HG02970 (cell line): ENCODE results near the gene SAYSD1.

Experiments
- ATAC-seq: cut with Tn5 transposase; IDR thresholded peaks from one replicate; pipeline ENCODE4 v1.9.1; 2021; ENCODE audit warnings: mild to moderate bottlenecking, moderate library complexity, moderate number of reproducible peaks; ENCODE audit not compliant: unreplicated experiment, low FRiP score

The SAYSD1 gene

GRCh38 chr6:39080246-39080875 lies 34.6 kb downstream of the SAYSD1 start:
- ATAC-seq, result no peak

DNA sequence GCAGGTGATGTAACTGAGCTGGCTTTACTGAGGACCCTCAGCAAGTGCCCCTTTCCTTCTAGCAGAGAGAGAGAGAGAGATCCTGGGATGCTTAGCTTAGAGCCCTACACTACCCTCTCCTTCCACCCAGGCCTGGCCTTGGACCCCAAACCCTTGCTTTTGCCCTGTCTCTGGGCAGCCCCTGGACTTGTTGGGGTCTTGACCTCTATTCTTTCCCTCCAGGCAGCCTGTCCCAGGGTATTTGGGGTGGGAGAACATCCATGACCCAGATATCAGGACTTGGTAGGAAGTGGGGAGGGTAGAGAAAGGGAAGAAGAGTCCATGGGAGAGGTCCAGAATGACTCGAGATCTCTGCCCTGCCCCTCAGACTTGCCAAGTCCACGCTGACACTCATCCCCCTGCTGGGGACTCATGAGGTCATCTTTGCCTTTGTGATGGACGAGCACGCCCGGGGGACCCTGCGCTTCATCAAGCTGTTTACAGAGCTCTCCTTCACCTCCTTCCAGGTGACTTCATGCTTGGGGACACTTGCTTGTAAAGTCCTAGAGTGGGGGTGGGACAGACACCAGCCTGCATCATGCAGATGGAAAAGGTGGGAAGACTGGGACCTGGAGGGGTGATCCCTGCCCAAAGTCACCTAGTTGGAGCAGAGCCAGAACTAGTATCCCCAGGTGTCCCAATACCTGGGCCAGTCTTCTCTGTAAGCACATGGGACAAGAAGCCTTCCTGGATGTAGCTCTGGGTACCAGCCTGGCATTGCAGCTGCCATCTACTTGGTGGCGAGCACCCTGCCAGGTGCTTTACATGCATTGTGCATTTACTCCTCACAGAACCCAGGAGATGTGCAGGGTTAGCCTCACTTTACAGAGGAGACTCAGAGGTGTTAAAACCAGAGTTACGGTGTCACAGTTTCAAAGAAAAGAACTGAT lies 35.5 kb downstream of the SAYSD1 start:
- ATAC-seq, result no peak

DNA sequence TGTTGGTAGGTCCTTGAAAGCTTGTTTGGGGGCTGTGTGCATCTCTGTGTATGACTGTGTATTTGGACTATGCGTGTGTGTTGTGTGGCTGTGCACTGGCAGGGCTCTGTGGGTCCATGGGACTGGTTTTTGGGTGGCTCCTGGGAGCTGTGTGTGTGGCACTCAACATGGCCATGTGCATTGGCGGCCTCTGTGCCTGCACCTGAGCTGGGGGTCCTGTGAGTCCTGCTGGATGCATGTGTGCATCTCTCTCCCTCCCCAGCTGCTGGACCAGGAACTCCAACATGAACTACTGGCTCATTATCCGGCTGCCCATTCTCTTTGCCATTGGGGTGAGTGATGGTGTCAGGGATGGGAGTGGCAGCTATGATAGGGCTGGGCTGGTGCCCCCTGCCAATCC lies 36.3 kb downstream of the SAYSD1 start:
- no peak for ATAC-seq

DNA sequence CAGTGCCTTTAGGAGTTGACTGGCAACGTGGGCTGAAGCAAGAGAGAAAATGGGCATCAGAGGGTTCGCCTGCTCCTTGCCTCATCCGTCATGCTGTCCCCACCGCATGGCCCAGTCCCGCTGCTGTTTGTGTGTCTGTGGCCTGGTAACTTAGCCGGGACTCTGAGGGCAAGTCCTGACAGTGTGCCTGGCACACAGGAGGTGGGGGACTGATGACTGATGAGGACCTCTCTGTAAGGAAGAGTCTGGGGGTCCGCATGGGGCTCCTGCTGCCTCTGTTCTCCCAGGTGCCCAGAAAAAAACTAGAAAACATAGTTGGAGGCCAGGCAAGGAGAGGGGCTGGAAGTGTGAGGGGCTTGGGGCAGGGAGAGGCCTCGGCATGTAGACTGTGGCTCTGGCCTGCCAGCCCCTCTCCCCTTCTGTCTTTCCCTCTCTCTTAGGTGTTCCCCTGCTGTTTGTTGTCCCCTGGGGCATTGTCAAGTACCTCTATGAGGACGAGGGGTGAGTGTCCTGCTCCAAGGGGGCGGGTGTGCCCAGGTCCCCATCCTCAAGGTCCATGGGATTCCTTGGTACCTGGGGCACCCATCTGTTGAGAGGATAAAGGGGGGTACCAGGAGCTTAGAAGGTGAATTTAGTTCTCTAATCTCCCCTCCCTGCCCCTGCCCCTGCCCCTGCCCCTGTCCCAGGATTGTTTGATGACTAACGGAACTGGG lies 36.9 kb downstream of the SAYSD1 start:
- no peak for ATAC-seq

DNA sequence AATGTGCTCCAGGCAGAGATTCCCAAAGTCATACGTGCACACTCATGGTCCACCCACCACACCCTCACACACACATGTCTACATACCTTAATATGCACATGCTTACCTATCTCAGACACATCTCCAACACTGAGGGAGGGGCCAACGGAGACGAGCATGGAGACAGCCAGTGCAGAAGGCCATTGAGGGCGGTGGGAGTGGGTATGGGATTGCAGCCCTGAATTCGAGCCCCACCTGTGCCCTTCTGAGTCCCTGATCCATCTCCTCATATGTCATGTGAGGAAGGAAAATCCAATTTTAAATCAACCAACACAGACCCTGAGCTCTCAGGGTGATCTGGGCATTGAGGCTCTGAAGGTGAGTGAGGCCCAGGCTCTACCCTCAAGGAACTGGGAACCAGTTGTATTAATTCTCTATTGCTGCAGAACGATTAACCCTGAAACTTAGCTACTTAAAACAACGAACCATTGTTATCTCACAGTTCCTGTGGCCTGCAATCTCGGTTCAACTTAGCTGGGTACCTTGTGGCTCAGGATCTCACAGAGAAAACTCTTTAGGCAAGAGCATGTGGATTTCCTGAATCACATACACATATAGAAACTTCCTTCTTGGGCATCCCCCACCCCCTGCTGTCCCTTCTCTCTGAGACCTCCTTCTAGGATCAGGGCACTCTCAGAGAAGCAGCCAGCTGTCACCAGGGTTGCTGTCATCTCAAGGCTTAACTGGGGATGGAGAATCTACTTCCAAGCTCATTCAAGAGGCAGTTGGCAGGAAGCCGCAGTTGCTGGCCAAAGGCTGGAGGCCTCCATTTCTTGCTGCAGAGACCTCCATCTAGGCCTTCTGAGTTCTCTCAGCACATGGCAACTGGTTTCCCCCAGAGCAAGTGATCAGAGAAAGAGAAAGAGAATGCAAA lies 38.1 kb downstream of the SAYSD1 start:
- ATAC-seq, result no peak

- no peak for ATAC-seq
These were observed 39.0 kb downstream of the SAYSD1 start for GRCh38 chr6:39075807-39076622.

DNA sequence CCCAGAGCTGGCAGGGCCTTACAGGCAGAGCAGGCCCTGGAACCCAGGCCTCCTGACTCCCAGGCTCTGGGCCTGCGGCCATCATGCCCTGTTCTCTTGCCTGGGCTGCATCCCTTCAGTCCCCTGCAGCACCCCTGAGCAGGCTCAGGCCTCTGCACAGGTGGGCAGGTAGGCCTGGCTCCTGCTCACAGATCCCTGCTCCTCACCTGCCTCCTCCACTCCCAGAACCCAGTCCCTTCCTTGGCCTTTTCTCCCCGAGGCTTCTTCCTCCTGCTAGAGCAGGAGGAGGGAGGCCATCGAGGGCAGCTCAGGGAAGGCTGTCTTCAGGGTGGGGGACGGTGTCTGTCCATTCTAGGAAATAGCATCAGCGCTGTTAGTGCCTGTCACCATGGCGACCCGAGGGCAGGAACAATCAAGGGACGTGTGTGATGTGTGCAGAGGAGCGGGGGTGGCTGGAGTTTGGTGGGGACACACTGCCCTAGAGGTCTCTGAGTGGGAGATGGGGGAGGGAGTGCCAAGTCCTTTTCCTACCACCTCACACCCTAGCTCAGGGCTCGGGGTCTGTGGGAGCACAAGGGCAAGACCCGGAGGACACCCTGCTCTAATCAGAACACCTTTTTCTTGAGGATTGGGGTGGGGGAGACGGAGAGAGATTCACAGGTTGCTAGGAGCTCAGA lies 39.8 kb downstream of the SAYSD1 start:
- no peak for ATAC-seq

DNA sequence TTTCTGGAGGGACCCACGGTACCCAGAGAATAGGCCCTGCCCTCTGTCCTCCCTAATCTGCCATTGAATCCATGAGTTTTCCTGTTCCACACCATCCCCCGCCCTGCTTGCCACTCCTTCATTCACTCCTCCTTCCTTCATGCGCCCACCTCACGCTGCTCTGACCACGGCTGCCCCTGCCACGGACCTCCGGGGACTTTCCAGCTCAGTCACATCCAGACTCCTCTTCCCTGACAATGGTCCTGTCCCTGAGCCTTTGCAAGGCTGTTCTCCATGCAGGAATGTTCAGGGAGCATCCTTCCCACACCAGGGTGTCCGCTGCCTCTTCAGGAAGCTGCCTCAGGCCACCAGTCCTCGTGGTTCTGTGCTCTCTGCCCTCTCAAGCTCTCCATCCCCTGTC lies 40.5 kb downstream of the SAYSD1 start:
- ATAC-seq, result no peak

GRCh38 chr6:39073471-39074355 lies 41.3 kb downstream of the SAYSD1 start:
- ATAC-seq, result no peak

GRCh38 chr6:39072830-39073229 lies 42.2 kb downstream of the SAYSD1 start:
- no peak for ATAC-seq

DNA sequence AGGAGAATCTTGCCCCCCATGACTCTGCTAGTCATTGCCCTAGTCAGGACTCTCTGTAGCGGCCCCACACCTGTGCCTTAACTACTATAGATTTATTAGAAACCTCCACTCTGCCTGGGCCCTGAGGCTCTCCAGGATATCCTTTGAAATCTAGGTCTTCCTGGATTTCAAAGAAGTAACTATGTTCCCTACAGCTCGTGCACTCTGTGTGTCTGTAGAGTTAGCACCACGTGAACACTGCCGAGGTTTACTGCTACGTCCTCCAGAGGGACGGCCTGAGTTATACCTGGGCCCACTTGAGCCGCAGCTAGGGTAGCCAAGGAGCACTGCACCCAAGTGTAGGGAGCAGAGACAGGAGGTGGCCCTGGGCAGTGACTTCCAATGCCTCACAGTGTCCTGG lies 46.6 kb downstream of the SAYSD1 start:
- no peak for ATAC-seq

DNA sequence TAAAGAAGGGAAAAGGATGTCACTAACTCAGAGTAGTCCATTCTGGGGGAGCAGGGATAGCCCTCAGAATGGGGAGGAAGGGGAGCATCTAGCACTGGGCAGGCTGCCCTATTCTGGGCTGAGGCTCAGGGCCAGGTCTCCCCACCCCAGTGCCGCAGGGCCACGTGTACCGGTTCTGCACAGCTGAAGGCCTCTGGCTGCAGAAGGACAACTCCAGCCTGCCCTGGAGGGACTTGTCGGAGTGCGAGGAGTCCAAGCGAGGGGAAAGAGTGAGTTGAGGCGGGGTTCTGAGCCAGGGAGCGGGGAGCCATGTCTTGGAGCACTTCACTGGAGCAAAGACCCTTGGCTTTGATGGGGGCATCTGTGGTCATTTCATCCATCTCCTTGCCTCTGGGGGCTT lies 49.4 kb downstream of the SAYSD1 start:
- no peak for ATAC-seq

DNA sequence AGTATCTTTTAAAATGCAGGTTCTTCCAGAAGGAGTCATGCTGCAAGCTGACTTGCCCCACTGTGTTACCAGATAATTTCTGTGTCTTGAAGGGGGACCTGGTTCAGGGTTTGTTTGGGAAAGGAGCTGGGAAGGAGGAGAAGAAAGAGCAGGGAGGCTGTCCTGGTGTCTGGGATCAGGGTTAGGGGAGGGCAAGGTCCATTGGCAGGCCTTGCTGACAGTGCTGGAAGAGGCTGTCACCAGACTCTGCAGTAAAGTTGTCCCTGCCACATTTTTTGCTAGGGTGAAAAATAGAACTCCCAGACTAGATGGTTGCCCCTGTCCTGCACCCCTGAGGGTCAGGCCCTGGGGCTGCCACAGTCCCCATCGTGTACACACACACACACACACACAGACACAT lies 51.5 kb downstream of the SAYSD1 start:
- ATAC-seq, result no peak

DNA sequence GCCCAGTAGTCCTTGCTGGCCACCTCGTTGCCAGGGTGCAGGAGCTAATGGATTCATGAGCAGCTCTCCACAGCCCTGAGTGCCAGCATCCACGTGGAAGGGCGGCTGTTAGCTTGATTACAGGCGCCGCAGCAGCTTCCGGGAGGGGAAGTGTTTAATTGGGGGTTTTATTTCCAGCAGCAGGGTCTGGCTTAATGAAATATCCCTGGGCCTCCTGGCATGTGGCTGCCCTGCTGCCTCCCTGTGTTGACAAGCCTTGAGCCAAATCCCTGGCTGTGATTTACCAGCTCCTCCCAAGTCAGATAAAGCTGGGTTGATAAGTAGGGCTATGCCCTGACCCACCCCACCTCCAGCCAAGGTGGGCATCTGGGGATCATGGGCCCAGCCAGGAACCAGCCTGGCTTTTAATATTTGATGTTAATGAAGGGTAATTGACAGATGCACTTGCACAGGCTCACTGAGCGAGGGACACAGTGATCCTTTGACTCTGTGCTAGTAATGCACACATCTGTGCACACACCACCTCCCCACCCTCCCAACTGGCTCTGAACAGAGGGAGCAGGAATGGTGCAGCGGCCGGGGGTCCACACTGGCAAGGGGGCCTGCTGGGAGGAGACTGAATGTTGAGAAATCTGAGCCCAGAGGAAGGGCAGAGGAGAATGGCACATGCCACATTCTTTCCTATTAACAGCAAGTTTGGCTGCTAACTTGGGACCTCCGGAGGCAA lies 52.8 kb downstream of the SAYSD1 start:
- no peak for ATAC-seq

GRCh38 chr6:39061588-39061987 lies 53.4 kb downstream of the SAYSD1 start:
- ATAC-seq, result no peak

DNA sequence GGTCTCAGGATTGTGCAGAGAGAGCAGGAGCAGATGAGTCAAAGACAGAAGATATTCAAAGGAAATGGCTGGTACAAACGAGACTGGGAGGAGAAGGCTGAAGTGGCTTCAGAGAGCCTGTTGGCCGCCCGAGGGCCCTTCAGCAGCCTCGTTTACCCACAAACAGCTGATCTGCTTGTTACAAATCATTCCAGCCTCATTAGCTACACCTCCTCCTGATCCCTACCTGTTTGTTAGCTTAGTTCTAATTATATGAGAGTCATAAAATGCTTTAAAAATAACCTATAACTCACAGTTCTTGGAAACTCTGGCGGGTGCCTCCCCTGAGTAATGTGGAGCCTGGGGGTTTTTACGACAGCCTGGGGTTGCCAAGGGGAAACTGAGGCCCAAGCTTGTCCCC lies 53.8 kb downstream of the SAYSD1 start:
- no peak for ATAC-seq

- no peak for ATAC-seq
These were observed 54.4 kb downstream of the SAYSD1 start for GRCh38 chr6:39060467-39061160.
